GM23338 (cell line): Measurements from ENCODE around the gene STXBP2.

Experiments
- CTCF ChIP-seq, 2 experiments: fragments of 200-600 bp in 1 of 2; sonication (generic) in 1 of 2; conservative IDR thresholded peaks; 2 replicates each; pipeline versions ENCODE4 v1.5.1 to v1.6.1; 2016 to 2017; ENCODE audit warnings: antibody characterized with exemption in 2 of 2, low read depth in 2 of 2, mild to moderate bottlenecking in 2 of 2, moderate library complexity in 1 of 2
- EZH2 ChIP-seq: fragments of 200-600 bp; sonication (generic); IDR thresholded peaks from one replicate; pipeline ENCODE4 v1.8.0; 2017; ENCODE audit warnings: antibody characterized with exemption, mild to moderate bottlenecking, low read depth; ENCODE audit not compliant: unreplicated experiment
- POLR2AphosphoS5 ChIP-seq: IDR thresholded peaks from 2 replicates; pipeline ENCODE4 v1.6.1; 2016; ENCODE audit warnings: antibody characterized with exemption, low read depth

- no peak for TF ChIP-seq CTCF (conservative IDR thresholded peaks at IDR 0.05; ENCODE audit: low read depth in 2 of 2)
- no peak; the same call in 1 of the 2 replicates for TF ChIP-seq POLR2AphosphoS5
- no peak for TF ChIP-seq EZH2
Measured at GRCh38 chr19:7685546-7686445, 48.9 kb downstream of the STXBP2 start.
